Gastrocnemius medialis (tissue), 4 donors: ENCODE measurements around the gene NCK2.

ENCODE experiments used
- POLR2A ChIP-seq, 2 donors: fragments of 450-650 bp; IDR thresholded peaks; one replicate each; pipeline ENCODE4 v1.6.1; 2017; ENCODE audit warnings: antibody characterized with exemption in 2 of 2, mild to moderate bottlenecking in 2 of 2, moderate library complexity in 2 of 2
- TF ChIP-seq, protein P1 (sequence below), 5 experiments: fragments of 450-650 bp in 3 of 5; fragments of 200-600 bp in 2 of 5; sonication (generic) in 2 of 5; IDR thresholded peaks in 4 of 5; conservative IDR thresholded peaks in 1 of 5; 1 replicate in 4 of 5; 2 replicates in 1 of 5; pipeline ENCODE4 v1.5.1; 2016 to 2019; ENCODE audit warnings: antibody characterized with exemption in 5 of 5, mild to moderate bottlenecking in 3 of 5, moderate library complexity in 3 of 5

DNA sequence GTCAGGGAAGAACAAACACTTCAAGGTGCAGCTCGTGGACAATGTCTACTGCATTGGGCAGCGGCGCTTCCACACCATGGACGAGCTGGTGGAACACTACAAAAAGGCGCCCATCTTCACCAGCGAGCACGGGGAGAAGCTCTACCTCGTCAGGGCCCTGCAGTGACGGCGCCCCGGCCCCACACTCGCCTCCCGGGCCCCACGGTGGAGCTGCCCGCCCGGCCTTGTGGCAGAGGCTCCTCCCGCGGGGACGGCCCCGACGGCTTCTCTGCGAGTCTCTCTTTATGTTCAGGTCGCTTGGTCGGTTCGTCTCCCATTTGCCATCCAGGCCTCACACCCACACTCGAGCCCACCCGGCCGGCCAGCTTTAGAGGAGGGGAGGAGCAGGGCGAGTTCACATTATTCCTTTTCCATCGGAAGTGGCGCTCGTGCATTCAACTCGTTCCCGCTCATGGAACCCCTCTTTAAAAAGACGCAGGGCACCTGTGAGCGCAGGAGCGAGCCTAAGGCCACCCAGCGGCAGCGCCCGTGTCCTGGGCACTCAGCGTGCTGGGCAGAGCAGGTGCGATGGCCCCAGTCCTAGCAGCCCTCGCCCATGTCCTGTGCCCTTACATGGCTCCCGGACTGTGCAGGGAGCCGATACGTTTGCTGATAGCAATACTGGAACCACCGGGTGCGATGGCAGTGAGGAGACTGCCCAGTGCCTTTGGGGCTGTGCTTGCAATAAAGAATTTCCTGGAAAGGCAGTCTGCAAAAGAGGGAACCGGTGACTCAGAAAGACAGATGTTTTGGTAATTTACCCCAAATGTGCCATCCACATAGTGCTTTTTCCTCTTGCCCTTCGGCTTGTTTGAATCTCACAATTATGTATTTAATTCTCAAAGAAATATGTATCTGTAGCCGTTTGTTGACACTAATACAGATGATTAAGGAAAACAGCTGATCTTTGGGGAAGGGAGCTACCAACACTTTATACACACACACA, 148.6 kb downstream of the NCK2 start:
- TF ChIP-seq, protein P1, sequence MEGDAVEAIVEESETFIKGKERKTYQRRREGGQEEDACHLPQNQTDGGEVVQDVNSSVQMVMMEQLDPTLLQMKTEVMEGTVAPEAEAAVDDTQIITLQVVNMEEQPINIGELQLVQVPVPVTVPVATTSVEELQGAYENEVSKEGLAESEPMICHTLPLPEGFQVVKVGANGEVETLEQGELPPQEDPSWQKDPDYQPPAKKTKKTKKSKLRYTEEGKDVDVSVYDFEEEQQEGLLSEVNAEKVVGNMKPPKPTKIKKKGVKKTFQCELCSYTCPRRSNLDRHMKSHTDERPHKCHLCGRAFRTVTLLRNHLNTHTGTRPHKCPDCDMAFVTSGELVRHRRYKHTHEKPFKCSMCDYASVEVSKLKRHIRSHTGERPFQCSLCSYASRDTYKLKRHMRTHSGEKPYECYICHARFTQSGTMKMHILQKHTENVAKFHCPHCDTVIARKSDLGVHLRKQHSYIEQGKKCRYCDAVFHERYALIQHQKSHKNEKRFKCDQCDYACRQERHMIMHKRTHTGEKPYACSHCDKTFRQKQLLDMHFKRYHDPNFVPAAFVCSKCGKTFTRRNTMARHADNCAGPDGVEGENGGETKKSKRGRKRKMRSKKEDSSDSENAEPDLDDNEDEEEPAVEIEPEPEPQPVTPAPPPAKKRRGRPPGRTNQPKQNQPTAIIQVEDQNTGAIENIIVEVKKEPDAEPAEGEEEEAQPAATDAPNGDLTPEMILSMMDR (IDR thresholded peaks at IDR 0.05 in 4 of 5, conservative IDR thresholded peaks at IDR 0.05 in 1 of 5): no peak
- TF ChIP-seq POLR2A (IDR thresholded peaks at IDR 0.05): no peak
